GM18868 (cell line): ENCODE data around the gene MACF1.

Source experiments
- ATAC-seq: cut with Tn5 transposase; IDR thresholded peaks from one replicate; pipeline ENCODE4 v1.9.1; 2021; ENCODE audit warnings: mild to moderate bottlenecking, moderate library complexity; ENCODE audit not compliant: unreplicated experiment

MACF1 gene

DNA sequence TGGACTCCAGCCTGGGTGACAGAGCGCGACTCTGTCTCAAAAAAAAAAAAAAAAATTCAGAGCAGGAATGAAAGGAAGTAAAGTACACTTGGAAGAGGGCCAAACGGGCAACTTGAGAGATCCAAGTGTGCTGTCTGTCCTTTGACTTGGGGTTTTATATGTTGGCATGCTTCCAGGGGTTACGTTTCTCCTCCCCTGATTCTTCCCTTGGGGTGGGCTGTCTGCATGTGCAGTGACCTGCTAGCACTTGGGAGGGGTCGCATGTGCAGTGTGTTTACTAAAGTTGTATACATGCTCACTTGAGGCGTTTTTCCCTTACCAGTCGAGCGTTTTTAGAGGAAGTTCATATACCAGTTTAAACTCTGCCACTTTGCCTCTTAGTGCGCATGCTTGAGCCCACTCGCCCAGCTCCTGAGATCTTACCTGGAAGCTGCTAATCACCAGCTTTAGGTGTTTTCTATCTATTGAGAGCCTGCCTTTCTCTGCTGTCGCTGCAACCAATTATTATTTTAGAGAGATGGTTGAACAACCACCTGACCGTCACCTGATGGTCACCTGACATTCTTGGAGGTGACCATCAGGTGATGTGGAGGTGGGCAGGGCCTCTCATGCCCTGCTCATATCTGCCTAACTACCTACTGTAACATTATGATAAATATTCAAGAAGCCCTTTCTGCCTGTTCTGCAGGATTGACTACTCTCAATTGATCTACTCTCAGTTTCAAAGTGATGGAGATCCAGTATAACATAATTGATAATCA is 140.1 kb downstream of the MACF1 start:
- no peak for ATAC-seq

DNA sequence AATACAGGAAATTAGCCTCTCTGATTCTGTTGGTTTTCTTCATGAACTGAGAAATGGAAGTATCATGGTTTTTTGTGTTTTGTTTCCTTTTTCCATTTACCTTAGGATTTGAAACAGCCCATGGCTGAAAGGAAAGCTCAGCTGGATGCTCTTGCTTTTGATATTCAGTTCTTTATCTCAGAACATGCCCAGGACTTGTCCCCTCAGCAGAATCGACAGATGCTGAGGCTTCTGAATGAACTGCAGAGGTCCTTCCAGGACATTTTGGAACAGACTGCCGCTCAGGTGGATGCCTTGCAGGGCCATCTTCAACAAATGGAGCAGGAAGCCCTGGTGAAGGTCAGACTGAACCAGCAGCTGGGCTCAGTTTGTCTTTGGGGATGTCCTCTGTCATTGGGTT is 142.4 kb downstream of the MACF1 start:
- ATAC-seq, result no peak

DNA sequence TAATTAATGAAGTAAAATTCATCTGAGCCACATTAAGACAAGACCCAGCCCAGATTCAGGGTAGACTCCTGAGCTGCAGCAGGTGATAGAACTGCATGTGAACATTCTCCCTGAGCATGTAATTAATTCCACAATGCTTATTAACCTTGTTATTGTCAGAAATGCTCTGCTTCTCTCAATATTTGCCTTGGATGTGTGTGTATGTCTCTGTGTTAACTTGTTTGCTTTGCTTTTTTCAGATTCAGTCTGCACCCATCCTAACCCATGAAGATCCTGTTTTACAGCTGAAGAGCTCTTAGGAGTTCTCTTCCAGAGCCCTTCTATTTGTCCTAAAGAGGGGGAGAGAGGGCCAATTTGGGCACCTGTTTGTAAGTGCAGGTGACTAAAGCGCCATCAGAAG is 143.8 kb downstream of the MACF1 start:
- no peak for ATAC-seq

DNA sequence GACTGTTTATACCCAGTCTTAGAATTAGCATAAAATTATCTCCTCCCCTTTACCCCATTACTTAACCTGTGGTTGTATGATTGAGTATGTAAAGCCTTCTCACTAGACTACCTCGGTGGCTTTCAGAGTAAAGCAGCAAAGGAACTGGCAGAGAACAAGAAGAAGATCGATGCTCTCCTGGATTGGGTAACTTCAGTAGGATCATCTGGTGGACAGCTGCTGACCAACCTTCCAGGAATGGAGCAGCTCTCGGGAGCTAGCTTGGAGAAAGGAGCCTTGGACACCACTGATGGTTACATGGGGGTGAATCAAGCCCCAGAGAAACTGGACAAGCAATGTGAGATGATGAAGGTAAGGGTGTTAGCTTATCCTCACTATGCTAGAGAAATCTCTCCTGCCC is 148.4 kb downstream of the MACF1 start:
- no peak for ATAC-seq

DNA sequence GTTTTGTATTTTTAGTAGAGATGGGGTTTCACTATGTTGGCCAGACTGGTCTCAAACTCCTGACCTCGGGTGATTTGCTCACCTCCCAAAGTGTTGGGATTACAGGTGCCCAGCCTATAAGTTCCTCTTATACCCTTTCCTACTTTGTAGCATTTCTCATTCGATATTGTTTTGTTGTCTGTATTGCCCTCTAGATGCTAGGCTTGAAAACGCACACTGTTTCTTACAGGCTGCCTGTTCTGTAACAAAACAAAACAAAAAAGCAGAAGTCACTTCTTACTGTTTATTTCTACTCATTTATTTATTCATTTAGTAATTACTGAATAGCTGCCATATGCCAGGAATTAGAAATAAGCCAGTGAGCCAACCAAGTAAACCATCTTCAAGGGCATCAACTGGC is 150.1 kb downstream of the MACF1 start:
- no peak for ATAC-seq

DNA sequence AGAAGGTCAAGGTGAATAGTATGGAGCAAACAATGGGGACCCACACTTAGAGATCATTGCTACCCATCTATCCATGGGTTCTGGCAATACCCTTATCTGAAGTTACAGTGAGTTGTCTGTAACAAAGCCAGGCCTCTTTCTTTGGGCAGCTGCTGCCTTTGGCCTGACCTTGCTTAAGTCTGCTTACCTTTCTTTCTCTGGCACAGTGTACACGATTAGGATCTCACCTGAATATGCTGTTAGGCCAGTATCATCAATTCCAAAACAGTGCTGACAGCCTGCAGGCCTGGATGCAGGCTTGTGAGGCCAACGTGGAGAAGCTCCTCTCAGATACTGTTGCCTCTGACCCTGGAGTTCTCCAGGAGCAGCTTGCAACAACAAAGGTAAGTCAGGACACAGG is 154.0 kb downstream of the MACF1 start:
- ATAC-seq, result no peak

DNA sequence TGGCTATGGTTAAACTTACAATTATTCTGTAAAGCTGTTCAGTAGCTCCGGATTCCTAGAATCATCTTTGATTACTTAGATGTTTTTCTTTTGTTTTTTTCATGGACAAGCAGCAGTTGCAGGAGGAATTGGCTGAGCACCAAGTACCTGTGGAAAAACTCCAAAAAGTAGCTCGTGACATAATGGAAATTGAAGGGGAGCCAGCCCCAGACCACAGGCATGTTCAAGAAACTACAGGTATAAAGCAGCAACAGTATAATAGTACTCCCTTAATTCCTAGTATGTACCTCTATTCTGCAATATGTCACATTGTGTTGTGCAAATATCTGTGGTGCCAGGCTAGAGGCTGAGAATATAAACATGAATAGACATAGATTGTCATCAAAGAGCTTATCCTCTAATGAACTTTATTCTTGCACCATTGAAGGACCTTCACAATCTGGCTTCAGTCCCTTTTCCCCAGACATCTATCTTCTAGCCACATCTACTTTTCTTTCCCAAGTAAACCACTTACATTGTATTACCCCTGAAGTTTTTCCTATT is 154.6 kb downstream of the MACF1 start:
- no peak for ATAC-seq

DNA sequence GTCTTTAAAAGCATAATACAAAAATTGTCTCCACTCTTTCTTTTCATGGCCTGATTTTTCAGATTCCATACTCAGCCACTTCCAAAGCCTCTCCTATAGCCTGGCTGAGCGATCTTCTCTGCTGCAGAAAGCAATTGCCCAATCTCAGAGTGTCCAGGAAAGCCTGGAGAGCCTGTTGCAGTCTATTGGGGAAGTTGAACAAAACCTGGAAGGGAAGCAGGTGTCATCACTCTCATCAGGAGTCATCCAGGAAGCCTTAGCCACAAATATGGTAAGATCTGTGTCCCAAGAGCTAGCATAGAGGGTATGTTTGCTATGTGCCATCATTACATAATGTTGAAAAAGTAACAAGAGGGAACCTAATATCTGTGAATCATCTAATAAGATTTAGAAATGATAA is 156.2 kb downstream of the MACF1 start:
- ATAC-seq, result no peak

DNA sequence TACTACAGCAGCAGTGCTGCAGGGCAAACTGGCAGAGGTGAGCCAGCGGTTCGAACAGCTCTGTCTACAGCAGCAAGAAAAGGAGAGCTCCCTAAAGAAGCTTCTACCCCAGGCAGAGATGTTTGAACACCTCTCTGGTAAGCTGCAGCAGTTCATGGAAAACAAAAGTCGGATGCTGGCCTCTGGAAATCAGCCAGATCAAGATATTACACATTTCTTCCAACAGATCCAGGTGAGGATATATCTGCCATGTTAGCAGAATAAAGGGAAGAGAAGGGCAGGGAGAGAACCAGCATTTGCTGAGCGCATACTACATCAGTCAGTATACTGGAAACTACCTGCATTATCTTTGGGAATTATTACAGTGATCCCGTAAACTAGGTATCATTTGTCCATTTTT is 157.0 kb downstream of the MACF1 start:
- ATAC-seq, result no peak

DNA sequence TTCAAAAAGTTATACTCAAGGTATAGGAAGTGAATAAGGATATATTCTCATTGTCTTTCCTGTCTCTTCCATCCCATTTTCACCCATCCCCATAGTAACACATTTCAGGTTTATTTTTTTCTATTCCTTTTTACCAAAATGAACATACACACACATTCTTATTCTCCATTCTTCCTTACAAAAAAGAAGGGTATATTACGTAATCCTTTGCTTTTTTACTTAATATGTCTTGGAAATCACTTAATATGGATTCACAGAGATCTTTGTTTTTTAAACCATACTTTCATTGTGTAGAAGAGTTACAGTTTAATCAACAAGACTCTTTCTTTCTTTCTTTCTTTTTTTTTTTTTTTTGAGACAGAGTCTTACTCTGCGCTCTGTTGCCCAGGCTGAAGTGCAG is 158.8 kb downstream of the MACF1 start:
- ATAC-seq, result no peak

DNA sequence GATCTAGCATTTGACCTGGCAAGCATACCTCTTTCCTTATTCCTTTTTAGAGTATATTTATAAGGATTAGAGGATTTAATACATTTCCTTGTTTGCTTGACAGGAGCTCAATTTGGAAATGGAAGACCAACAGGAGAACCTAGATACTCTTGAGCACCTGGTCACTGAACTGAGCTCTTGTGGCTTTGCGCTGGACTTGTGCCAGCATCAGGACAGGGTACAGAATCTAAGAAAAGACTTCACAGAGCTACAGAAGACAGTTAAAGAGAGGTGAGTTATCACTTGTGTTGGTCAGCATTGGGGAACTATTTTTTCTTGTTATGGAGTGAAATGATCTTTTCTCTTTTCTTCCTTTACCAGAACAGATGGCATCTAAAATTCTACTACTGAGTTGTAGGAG is 163.6 kb downstream of the MACF1 start:
- ATAC-seq, result no peak

DNA sequence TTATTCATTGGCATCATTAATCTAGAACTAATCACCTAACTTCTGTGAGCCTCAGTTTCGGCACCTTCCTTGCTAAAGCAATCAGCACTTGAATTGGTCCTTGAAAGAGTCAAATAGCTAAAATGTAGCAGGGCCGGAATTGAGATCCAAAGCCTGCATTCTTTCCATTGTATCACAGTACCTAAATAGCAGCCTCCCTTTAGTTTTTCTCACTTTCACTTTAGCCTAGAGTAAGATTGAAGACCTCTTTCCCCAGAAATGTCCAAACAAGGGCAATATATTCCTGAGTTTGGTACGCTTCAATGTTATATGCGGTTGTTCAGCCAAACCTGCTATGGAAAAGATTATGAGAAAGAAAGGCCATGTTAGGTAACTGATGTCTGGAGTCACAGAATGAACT is 165.1 kb downstream of the MACF1 start:
- no peak for ATAC-seq

DNA sequence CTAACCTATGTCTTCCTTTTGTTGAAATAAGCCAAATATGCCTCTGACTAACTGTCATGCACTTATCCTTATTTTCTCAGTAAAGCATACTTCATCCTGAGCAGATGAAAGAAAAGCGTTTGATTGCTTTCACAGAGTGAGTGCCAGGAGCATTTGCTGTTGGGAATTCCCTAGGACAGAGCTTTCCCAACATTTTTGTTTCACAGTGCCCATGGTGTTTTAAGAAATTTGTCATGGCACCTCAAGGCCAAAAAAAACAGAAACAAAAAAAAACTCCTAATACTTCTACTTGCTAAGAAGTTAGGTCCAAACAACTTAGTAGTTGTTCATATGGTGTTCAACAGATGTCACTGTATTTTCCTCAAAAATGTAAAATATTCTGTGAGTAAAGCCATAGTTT is 166.1 kb downstream of the MACF1 start:
- no peak for ATAC-seq

DNA sequence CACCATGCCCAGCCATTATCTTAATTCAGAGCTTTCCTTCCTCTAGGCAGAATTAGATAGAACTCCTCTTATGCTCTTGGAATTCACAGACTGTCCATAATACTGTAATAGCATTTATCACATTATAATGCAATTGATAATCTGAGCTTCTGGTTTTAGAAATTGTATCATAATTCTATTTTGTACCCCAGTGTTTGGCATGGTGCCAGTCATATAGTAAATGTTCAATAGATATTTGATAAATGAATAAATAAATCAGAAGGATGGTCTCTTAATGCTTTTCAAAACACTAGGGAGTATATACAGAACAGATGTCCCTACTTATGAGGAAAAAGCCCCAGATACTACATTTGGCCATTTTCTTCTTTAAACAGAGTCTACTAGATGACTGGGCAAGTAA is 167.6 kb downstream of the MACF1 start:
- no peak for ATAC-seq

DNA sequence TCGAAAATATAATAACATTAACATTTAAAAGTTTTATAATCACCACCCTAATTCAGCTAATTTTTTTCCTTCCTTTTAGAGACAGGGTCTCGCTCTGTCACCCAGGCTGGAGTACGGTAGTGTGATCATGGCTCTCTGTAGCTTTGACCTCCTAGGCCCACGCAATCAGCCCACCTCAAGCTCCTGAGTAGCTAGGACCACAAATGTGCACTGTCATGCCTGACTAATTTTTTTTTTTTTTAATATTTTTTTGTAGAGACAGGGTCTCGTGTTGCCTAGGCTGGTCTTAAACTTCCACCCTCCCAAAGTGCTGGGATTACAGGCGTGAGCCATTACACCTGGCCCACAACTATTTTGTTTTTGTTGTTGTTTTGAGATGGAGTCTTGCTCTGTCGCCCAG is 172.2 kb downstream of the MACF1 start:
- no peak for ATAC-seq

DNA sequence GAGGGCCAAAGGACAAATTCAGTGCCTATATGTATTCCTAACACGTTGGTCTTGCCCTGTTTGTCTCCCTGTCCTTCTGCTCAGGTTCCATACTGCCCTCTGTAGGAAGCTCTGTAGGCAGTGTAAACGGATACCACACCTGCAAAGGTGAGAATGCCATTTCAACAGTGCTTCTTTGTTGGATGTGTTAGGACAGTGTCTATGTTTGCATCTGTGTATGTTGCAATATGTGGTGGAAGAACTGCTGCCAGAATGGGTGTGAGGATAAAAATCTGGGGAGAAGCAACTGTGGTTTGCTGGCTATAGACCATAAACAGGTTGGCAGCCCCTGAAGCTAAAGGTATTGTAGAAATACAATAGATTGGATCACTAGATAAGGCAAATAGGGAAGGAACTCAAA is 173.9 kb downstream of the MACF1 start:
- ATAC-seq, result no peak

DNA sequence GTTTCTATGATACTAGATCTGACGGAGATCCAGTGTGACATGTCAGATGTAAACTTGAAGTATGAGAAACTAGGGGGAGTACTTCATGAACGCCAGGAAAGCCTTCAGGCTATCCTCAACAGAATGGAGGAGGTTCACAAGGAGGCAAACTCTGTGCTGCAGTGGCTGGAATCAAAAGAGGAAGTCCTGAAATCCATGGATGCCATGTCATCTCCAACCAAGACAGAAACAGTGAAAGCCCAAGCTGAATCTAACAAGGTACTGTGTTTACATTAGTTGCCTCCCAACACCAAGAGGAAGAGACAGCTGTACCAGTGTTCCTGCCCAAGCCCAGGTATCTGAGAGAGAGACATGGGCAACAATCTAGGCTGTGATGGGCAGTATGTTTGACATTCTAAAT is 174.7 kb downstream of the MACF1 start:
- ATAC-seq, result no peak

DNA sequence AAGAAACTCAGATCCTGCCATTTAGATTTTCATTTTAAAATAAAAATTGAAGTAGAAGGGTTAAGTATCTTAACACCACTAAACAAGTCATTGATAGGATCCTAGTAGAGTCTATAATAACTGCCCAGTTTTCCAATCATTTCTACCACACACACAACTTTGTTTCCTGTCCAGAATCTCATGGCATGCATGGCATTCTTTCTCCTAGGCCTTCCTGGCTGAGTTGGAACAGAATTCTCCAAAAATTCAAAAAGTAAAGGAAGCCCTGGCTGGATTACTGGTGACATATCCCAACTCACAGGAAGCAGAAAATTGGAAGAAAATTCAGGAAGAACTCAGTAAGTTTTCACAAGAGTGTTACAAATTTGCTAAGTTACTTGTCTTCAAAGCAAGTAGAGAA is 175.5 kb downstream of the MACF1 start:
- no peak for ATAC-seq

DNA sequence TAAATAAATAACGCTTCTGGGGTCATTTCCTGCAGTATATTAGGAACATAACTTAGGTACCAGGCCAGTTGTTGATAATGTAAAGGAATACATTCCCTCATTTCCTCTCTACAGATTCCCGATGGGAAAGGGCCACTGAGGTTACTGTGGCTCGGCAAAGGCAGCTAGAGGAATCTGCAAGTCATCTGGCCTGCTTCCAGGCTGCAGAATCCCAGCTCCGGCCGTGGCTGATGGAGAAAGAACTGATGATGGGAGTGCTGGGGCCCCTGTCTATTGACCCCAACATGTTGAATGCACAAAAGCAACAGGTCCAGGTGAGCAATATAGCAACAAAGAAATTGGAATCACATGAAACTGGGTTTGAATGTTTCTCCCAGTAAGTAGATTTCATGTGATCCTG is 177.3 kb downstream of the MACF1 start:
- no peak for ATAC-seq

DNA sequence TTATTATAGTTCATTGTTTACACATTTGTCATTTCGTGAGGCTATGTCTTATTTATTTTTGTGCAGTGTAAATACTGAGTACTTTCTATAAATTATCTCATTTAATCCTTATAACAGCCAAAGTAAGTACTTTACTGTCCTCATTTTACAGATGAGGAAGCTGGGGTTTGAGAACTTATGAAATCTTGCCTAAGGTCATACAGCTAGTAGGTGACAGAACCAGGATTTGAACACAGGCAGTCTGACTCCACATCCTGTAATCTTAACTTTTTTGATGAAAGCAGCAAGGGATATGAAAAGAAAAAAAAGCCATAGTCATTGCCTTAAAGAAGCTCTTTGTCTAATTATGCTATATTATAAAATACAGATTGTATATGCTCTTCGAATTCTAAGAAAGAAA is 179.8 kb downstream of the MACF1 start:
- ATAC-seq, result no peak

DNA sequence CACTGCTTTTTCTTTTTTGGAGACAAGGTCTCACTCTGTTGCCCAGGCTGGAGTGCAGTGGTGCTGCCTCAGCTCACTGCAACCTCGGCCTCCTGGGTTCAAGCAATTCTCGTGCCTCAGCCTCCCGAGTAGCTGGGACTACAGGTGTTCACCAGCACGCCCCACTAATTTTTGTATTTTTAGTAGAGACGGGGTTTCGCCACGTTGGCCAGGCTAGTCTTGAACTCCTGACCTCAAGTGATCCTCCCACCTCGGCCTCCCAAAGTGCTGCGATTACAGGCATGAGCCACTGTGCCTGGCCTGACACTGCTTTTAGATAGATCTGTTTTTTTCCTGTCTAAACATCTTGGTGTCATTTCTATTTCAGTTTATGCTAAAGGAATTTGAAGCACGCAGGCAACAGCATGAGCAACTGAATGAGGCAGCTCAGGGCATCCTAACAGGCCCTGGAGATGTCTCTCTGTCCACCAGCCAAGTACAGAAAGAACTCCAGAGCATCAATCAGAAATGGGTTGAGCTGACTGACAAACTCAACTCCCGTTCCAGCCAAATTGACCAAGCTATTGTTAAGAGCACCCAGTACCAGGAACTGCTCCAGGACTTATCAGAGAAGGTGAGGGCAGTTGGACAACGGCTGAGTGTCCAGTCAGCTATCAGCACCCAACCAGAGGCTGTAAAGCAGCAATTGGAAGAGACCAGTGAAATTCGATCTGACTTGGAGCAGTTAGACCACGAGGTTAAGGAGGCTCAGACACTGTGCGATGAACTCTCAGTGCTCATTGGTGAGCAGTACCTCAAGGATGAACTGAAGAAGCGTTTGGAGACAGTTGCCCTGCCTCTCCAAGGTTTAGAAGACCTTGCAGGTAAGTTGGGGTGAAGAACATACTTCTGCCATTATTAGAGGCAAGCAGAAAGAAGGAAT is 180.8 kb downstream of the MACF1 start:
- ATAC-seq, result no peak

DNA sequence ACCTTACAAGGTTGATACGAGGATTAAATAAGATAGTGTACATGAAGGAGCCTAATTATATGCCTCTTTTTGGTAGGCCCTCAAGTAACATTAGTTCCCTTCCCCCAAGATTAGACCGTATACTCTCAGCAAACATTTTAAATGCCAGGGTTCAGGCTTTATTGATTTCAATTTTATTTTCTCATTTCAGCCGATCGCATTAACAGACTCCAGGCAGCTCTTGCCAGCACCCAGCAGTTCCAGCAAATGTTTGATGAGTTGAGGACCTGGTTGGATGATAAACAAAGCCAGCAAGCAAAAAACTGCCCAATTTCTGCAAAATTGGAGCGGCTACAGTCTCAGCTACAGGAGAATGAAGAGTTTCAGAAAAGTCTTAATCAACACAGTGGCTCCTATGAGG is 182.5 kb downstream of the MACF1 start:
- no peak for ATAC-seq
